Measurements from ENCODE around the gene BRD2. TPM values are rescaled to one million over a fixed set of nuclear protein-coding genes. Genes with fewer than 3 reads are reported as not detected.

Gene BRD2
- total and polyA plus RNA-seq, 2 of the 4 experiments (the other 2 are of a cell fraction) = 99.5 to 144 TPM

Other genes starting within 250 kb of the BRD2 start
- gene HLA-DQA2, start 227.2 kb upstream of the BRD2 start, total RNA-seq (2012; rRNA removed) = not detected in 2 replicates
- gene HLA-DQA2, start 227.2 kb upstream of the BRD2 start, polyA plus RNA-seq (2012; rRNA removed) = not detected in 2 replicates
- gene HLA-DQB2, start 205.1 kb upstream of the BRD2 start, total RNA-seq (2012; rRNA removed) = not detected in 2 replicates
- not detected in 2 replicates for gene HLA-DQB2, start 205.1 kb upstream of the BRD2 start, polyA plus RNA-seq (2012; rRNA removed)
- gene HLA-DOB, start 151.6 kb upstream of the BRD2 start, total RNA-seq (2012; rRNA removed) = 0.28 and 0.36 TPM in 2 replicates
- gene HLA-DOB, start 151.6 kb upstream of the BRD2 start, polyA plus RNA-seq (2012; rRNA removed) = 1.6 and 2.3 TPM in 2 replicates
- gene TAP2, start 129.9 kb upstream of the BRD2 start, total RNA-seq (2012; rRNA removed) = 6.6 and 8.1 TPM in 2 replicates
- gene TAP2, start 129.9 kb upstream of the BRD2 start, polyA plus RNA-seq (2012; rRNA removed) = 11.4 and 13.4 TPM in 2 replicates
- 26.1 and 33.3 TPM in 2 replicates for gene PSMB8, start 124.5 kb upstream of the BRD2 start, total RNA-seq (2012; rRNA removed)
- gene PSMB8, start 124.5 kb upstream of the BRD2 start, polyA plus RNA-seq (2012; rRNA removed) = 31.6 and 31.8 TPM in 2 replicates
- 20.8 and 27.6 TPM in 2 replicates for gene TAP1, start 114.9 kb upstream of the BRD2 start, total RNA-seq (2012; rRNA removed)
- 19.5 and 20.1 TPM in 2 replicates for gene TAP1, start 114.9 kb upstream of the BRD2 start, polyA plus RNA-seq (2012; rRNA removed)
- 8.3 and 9.0 TPM in 2 replicates for gene PSMB9, start 114.4 kb upstream of the BRD2 start, total RNA-seq (2012; rRNA removed)
- gene PSMB9, start 114.4 kb upstream of the BRD2 start, polyA plus RNA-seq (2012; rRNA removed) = 12.6 and 12.8 TPM in 2 replicates
- gene HLA-DMB, start 27.6 kb upstream of the BRD2 start, total RNA-seq (2012; rRNA removed) = 0.18 and 0.28 TPM in 2 replicates
- 0.19 and 0.20 TPM in 2 replicates for gene HLA-DMB, start 27.6 kb upstream of the BRD2 start, polyA plus RNA-seq (2012; rRNA removed)
- gene HLA-DMA, start 15.5 kb upstream of the BRD2 start, total RNA-seq (2012; rRNA removed) = 1.7 and 2.3 TPM in 2 replicates
- gene HLA-DMA, start 15.5 kb upstream of the BRD2 start, polyA plus RNA-seq (2012; rRNA removed) = 8.3 and 8.4 TPM in 2 replicates
- not detected in 2 replicates for gene HLA-DOA, start 41.0 kb downstream of the BRD2 start, total RNA-seq (2012; rRNA removed)
- not detected in 2 replicates for gene HLA-DOA, start 41.0 kb downstream of the BRD2 start, polyA plus RNA-seq (2012; rRNA removed)
- gene HLA-DPA1, start 105.1 kb downstream of the BRD2 start, total RNA-seq (2012; rRNA removed) = not detected in 2 replicates
- gene HLA-DPA1, start 105.1 kb downstream of the BRD2 start, polyA plus RNA-seq (2012; rRNA removed) = not detected in 2 replicates
- gene HLA-DPB1, start 107.4 kb downstream of the BRD2 start, total RNA-seq (2012; rRNA removed) = 5.8 and 7.7 TPM in 2 replicates
- gene HLA-DPB1, start 107.4 kb downstream of the BRD2 start, polyA plus RNA-seq (2012; rRNA removed) = 9.7 and 10.7 TPM in 2 replicates
- under 0.01 TPM in 2 replicates for gene COL11A2, start 223.9 kb downstream of the BRD2 start, total RNA-seq (2012; rRNA removed)
- 0.38 and 0.52 TPM in 2 replicates for gene COL11A2, start 223.9 kb downstream of the BRD2 start, polyA plus RNA-seq (2012; rRNA removed)
- 16.7 and 18.6 TPM in 2 replicates for gene RXRB, start 232.1 kb downstream of the BRD2 start, total RNA-seq (2012; rRNA removed)
- gene RXRB, start 232.1 kb downstream of the BRD2 start, polyA plus RNA-seq (2012; rRNA removed) = 46.9 and 53.7 TPM in 2 replicates
- gene SLC39A7, start 232.3 kb downstream of the BRD2 start, total RNA-seq (2012; rRNA removed) = 134 and 135 TPM in 2 replicates
- gene SLC39A7, start 232.3 kb downstream of the BRD2 start, polyA plus RNA-seq (2012; rRNA removed) = 196 and 208 TPM in 2 replicates
- gene HSD17B8, start 236.1 kb downstream of the BRD2 start, total RNA-seq (2012; rRNA removed) = 1.6 and 1.9 TPM in 2 replicates
- 3.4 and 4.3 TPM in 2 replicates for gene HSD17B8, start 236.1 kb downstream of the BRD2 start, polyA plus RNA-seq (2012; rRNA removed)
- 14.9 and 16.4 TPM in 2 replicates for gene RING1, start 239.9 kb downstream of the BRD2 start, total RNA-seq (2012; rRNA removed)
- 38.2 and 40.8 TPM in 2 replicates for gene RING1, start 239.9 kb downstream of the BRD2 start, polyA plus RNA-seq (2012; rRNA removed)